SK-N-SH treated with all-trans-retinoic acid at 6 μM for 48 hours (cell line): ENCODE results near the gene SLC39A13.

Source experiments
- ATAC-seq: fragments of 200-7000 bp; cut with Tn5 transposase; 3 replicates; pipeline ENCODE4 v1.9.1; 2020; ENCODE audit warnings: mild to moderate bottlenecking, moderate library complexity
- ARNTL ChIP-seq: fragments of 450-650 bp; formaldehyde crosslinking; IDR thresholded peaks from 2 replicates; pipeline ENCODE4 v1.5.0; 2020; ENCODE audit warnings: low read depth, mild to moderate bottlenecking, moderate library complexity, borderline replicate concordance
- BACH2 ChIP-seq: fragments of 250-450 bp; sonication (Bioruptor Pico); IDR thresholded peaks from 2 replicates; pipeline ENCODE4 v1.9.0; 2021; ENCODE audit warnings: mild to moderate bottlenecking, borderline replicate concordance
- CSDC2 ChIP-seq: fragments of 250-450 bp; sonication (Bioruptor Pico); IDR thresholded peaks from 2 replicates; pipeline ENCODE4 v1.5.0; 2020; ENCODE audit warnings: mild to moderate bottlenecking, moderate library complexity
- CSRNP3 ChIP-seq: fragments of 250-450 bp; sonication (Bioruptor Pico); IDR thresholded peaks from 2 replicates; pipeline ENCODE4 v1.5.1; 2021; ENCODE audit warnings: mild to moderate bottlenecking, moderate library complexity
- ESRRG ChIP-seq: fragments of 250-450 bp; sonication (Bioruptor Pico); IDR thresholded peaks from 2 replicates; pipeline ENCODE4 v1.6.1; 2021; ENCODE audit warnings: mild to moderate bottlenecking
- GLIS3 ChIP-seq: fragments of 250-450 bp; sonication (Bioruptor Pico); IDR thresholded peaks from 2 replicates; pipeline ENCODE4 v1.5.0; 2020; ENCODE audit warnings: mild to moderate bottlenecking, moderate library complexity
- ISL1 ChIP-seq: fragments of 250-450 bp; sonication (Bioruptor Pico); IDR thresholded peaks from 2 replicates; pipeline ENCODE4 v2.1.2; 2022; ENCODE audit warnings: mild to moderate bottlenecking, moderate library complexity
- OSR1 ChIP-seq: fragments of 250-450 bp; sonication (Bioruptor Pico); IDR thresholded peaks from 2 replicates; pipeline ENCODE4 v1.8.0; 2022; ENCODE audit warnings: moderate library complexity, mild to moderate bottlenecking, inconsistent platforms
- POU6F1 ChIP-seq: fragments of 250-450 bp; sonication (Bioruptor Pico); IDR thresholded peaks from 2 replicates; pipeline ENCODE4 v1.8.0; 2021; ENCODE audit warnings: low read depth, mild to moderate bottlenecking, moderate library complexity, borderline replicate concordance
- PPARA ChIP-seq: fragments of 250-450 bp; sonication (Bioruptor Pico); IDR thresholded peaks from 2 replicates; pipeline ENCODE4 v1.5.0; 2020; ENCODE audit warnings: mild to moderate bottlenecking, borderline replicate concordance
- RARB ChIP-seq: fragments of 250-450 bp; sonication (Bioruptor Pico); IDR thresholded peaks from 2 replicates; pipeline ENCODE4 v1.8.0; 2021; ENCODE audit warnings: mild to moderate bottlenecking, moderate library complexity
- SNAI2 ChIP-seq: fragments of 250-450 bp; sonication (Bioruptor Pico); IDR thresholded peaks from 2 replicates; pipeline ENCODE4 v1.5.0; 2020; ENCODE audit warnings: mild to moderate bottlenecking, moderate library complexity
- TCF4 ChIP-seq: fragments of 250-450 bp; sonication (Bioruptor Pico); IDR thresholded peaks from 2 replicates; pipeline ENCODE4 v1.8.0; 2021; ENCODE audit warnings: mild to moderate bottlenecking, moderate library complexity, borderline replicate concordance
- TOX ChIP-seq: fragments of 250-450 bp; sonication (Bioruptor Pico); IDR thresholded peaks from 2 replicates; pipeline ENCODE4 v1.8.0; 2021; ENCODE audit warnings: mild to moderate bottlenecking, moderate library complexity, borderline replicate concordance
- TSHZ2 ChIP-seq: fragments of 250-450 bp; sonication (Bioruptor Pico); IDR thresholded peaks from 2 replicates; pipeline ENCODE4 v1.5.0; 2020; ENCODE audit warnings: mild to moderate bottlenecking, moderate library complexity
- ZFP3 ChIP-seq: fragments of 250-450 bp; sonication (Bioruptor Pico); IDR thresholded peaks from 2 replicates; pipeline ENCODE4 v1.5.0; 2020; ENCODE audit warnings: mild to moderate bottlenecking, moderate library complexity
- ZFP30 ChIP-seq: fragments of 450-650 bp; formaldehyde crosslinking; IDR thresholded peaks from 2 replicates; pipeline ENCODE4 v1.5.0; 2022; ENCODE audit warnings: mild to moderate bottlenecking, moderate library complexity
- ZNF565 ChIP-seq: fragments of 450-650 bp; formaldehyde crosslinking; conservative IDR thresholded peaks from 2 replicates; pipeline ENCODE4 v1.5.0; 2020; ENCODE audit warnings: low read depth, mild to moderate bottlenecking, moderate library complexity
- ZNF8 ChIP-seq: fragments of 450-650 bp; formaldehyde crosslinking; IDR thresholded peaks from 2 replicates; pipeline ENCODE4 v1.5.0; 2020; ENCODE audit warnings: mild to moderate bottlenecking, moderate library complexity
- TF ChIP-seq, protein P1 (sequence below): fragments of 250-450 bp; sonication (Bioruptor Pico); IDR thresholded peaks from 2 replicates; pipeline ENCODE4 v1.8.0; 2020; ENCODE audit warnings: mild to moderate bottlenecking, moderate library complexity, borderline replicate concordance
- TF ChIP-seq, protein P2 (sequence below): fragments of 250-450 bp; sonication (Bioruptor Pico); IDR thresholded peaks from 2 replicates; pipeline ENCODE4 v1.5.1; 2020; ENCODE audit warnings: low read depth, mild to moderate bottlenecking, moderate library complexity

SLC39A13 gene

GRCh38 chr11:47376107-47376524 lies 32.3 kb upstream of the SLC39A13 start:
- no peak for TF ChIP-seq TOX
- no peak for TF ChIP-seq OSR1 (CRISPR knock-in tag)
- no peak for TF ChIP-seq TCF4 (CRISPR knock-in tag)
- TF ChIP-seq ZFP3 (CRISPR knock-in tag): no peak
- no peak for TF ChIP-seq ZNF8
- TF ChIP-seq RARB (CRISPR knock-in tag): no peak
- TF ChIP-seq GLIS3 (CRISPR knock-in tag): no peak
- TF ChIP-seq BACH2 (CRISPR knock-in tag): no peak
- TF ChIP-seq, protein P1, sequence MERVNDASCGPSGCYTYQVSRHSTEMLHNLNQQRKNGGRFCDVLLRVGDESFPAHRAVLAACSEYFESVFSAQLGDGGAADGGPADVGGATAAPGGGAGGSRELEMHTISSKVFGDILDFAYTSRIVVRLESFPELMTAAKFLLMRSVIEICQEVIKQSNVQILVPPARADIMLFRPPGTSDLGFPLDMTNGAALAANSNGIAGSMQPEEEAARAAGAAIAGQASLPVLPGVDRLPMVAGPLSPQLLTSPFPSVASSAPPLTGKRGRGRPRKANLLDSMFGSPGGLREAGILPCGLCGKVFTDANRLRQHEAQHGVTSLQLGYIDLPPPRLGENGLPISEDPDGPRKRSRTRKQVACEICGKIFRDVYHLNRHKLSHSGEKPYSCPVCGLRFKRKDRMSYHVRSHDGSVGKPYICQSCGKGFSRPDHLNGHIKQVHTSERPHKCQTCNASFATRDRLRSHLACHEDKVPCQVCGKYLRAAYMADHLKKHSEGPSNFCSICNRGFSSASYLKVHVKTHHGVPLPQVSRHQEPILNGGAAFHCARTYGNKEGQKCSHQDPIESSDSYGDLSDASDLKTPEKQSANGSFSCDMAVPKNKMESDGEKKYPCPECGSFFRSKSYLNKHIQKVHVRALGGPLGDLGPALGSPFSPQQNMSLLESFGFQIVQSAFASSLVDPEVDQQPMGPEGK: no peak
- TF ChIP-seq, protein P2, sequence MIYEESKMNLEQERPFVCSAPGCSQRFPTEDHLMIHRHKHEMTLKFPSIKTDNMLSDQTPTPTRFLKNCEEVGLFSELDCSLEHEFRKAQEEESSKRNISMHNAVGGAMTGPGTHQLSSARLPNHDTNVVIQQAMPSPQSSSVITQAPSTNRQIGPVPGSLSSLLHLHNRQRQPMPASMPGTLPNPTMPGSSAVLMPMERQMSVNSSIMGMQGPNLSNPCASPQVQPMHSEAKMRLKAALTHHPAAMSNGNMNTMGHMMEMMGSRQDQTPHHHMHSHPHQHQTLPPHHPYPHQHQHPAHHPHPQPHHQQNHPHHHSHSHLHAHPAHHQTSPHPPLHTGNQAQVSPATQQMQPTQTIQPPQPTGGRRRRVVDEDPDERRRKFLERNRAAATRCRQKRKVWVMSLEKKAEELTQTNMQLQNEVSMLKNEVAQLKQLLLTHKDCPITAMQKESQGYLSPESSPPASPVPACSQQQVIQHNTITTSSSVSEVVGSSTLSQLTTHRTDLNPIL (CRISPR knock-in tag): no peak
- TF ChIP-seq SNAI2 (CRISPR knock-in tag): no peak
- no peak for TF ChIP-seq ESRRG
- TF ChIP-seq ZFP30 (CRISPR knock-in tag): no peak
- no peak for TF ChIP-seq ISL1
- TF ChIP-seq PPARA: no peak
- no peak for TF ChIP-seq CSDC2 (CRISPR knock-in tag)
- no peak for TF ChIP-seq TSHZ2 (CRISPR knock-in tag)
- no peak for TF ChIP-seq CSRNP3 (CRISPR knock-in tag)
- no peak for TF ChIP-seq ZNF565 (CRISPR knock-in tag)
- TF ChIP-seq, all 23 proteins: peak for 0
- ATAC-seq: no peak

- TF ChIP-seq ZNF8: no peak
- TF ChIP-seq SNAI2 (CRISPR knock-in tag): no peak
- TF ChIP-seq POU6F1 (CRISPR knock-in tag): no peak
- TF ChIP-seq, protein P1: no peak
- TF ChIP-seq ZFP3 (CRISPR knock-in tag): no peak
- TF ChIP-seq ZFP30 (CRISPR knock-in tag): no peak
- no peak for TF ChIP-seq TSHZ2 (CRISPR knock-in tag)
- TF ChIP-seq, protein P2 (CRISPR knock-in tag): no peak
- TF ChIP-seq TCF4 (CRISPR knock-in tag): no peak
- no peak for TF ChIP-seq ARNTL
- TF ChIP-seq RARB (CRISPR knock-in tag): no peak
- no peak for TF ChIP-seq TOX
- no peak for TF ChIP-seq BACH2 (CRISPR knock-in tag)
- TF ChIP-seq CSDC2 (CRISPR knock-in tag): no peak
- TF ChIP-seq PPARA: no peak
- TF ChIP-seq, all 23 proteins: peak for 0
- no peak for ATAC-seq
Measured at GRCh38 chr11:47376525-47377371, 31.6 kb upstream of the SLC39A13 start.
